K562 (cell line): ENCODE results near the gene TMEM147. TPM values are rescaled to one million over a fixed set of nuclear protein-coding genes. Genes with fewer than 3 reads are reported as not detected.

Experiments used
- CTBP1 ChIP-seq: fragments of 450-650 bp; IDR thresholded peaks from 2 replicates; pipeline ENCODE4 v1.6.1; 2016; ENCODE audit warnings: borderline replicate concordance
- FOXK1 ChIP-seq: sonication (generic); formaldehyde crosslinking; IDR thresholded peaks from 2 replicates; pipeline ENCODE4 v1.8.0; 2022; ENCODE audit warnings: missing genetic modification reagents, mild to moderate bottlenecking, borderline replicate concordance
- HMG20B ChIP-seq: fragments of 250-450 bp; sonication (Bioruptor Pico); IDR thresholded peaks from 2 replicates; pipeline ENCODE4 v1.5.0; 2021; ENCODE audit warnings: mild to moderate bottlenecking
- HNRNPK ChIP-seq: fragments of 200-400 bp; formaldehyde crosslinking; IDR thresholded peaks from one replicate; pipeline ENCODE4 v1.6.1; 2018; ENCODE audit warnings: mild to moderate bottlenecking, low read depth, low read length; ENCODE audit not compliant: poor library complexity, severe bottlenecking
- NCOA1 ChIP-seq: fragments of 450-650 bp; IDR thresholded peaks from 2 replicates; pipeline ENCODE4 v1.6.1; 2016; ENCODE audit warnings: low read depth
- NUFIP1 ChIP-seq: fragments of 450-650 bp; IDR thresholded peaks from 2 replicates; pipeline ENCODE4 v1.6.1; 2018; ENCODE audit not compliant: partially characterized antibody
- PHTF2 ChIP-seq: fragments of 250-450 bp; sonication (Bioruptor Pico); IDR thresholded peaks from 2 replicates; pipeline ENCODE4 v1.5.0; 2021; ENCODE audit warnings: mild to moderate bottlenecking
- RFX5 ChIP-seq: IDR thresholded peaks from 2 replicates; pipeline ENCODE4 v1.6.1; 2011; ENCODE audit warnings: low read depth, mild to moderate bottlenecking, improper control_type of control experiment, low read length
- SMC3 ChIP-seq: conservative IDR thresholded peaks from 2 replicates; pipeline ENCODE4 v1.6.1; 2011; ENCODE audit warnings: low read depth, low read length, improper control_type of control experiment; ENCODE audit not compliant: insufficient read depth
- TAF9B ChIP-seq: fragments of 450-650 bp; IDR thresholded peaks from 2 replicates; pipeline ENCODE4 v1.6.1; 2018; ENCODE audit warnings: mild to moderate bottlenecking; ENCODE audit not compliant: partially characterized antibody
- ZNF12 ChIP-seq: sonication (generic); formaldehyde crosslinking; IDR thresholded peaks from 2 replicates; pipeline ENCODE4 v1.4.0; 2020; ENCODE audit warnings: mild to moderate bottlenecking, missing genetic modification reagents
- ZNF395 ChIP-seq: fragments of 200-800 bp; sonication (Bioruptor generic); IDR thresholded peaks from 2 replicates; pipeline ENCODE4 v1.6.1; 2017; ENCODE audit warnings: missing genetic modification characterization, missing compliant biosample characterization
- ZNF696 ChIP-seq: fragments of 250-450 bp; sonication (Bioruptor Pico); conservative IDR thresholded peaks from 2 replicates; pipeline ENCODE4 v1.4.0; 2020; ENCODE audit warnings: mild to moderate bottlenecking, moderate library complexity
- polyA plus RNA-seq, 8 experiments: library from polyadenylated mRNA; depleted of rRNA in 4 of 8; stranded (reverse) in 5 of 8; unstranded in 3 of 8; fragments of >200 nt; fragmentation: Nextera tagmentation in 2 of 8; fragmentation: Illumina TruSeq in 1 of 8; extraction: Ambion mirVana in 2 of 8; extraction: Trizol in 1 of 8; gene quantifications; 2 replicates each; pipeline versions ENCODE4 v1.2.1 to v1.2.3, GENCODE V29; 2011 to 2014; ENCODE audit warnings: inconsistent platforms in 1 of 8, missing spikeins in 1 of 8
- total RNA-seq, 7 experiments: library from RNA; depleted of rRNA in 6 of 7; stranded (reverse); fragments of >200 nt in 6 of 7; fragmentation: Illumina TruSeq in 2 of 7; extraction: Trizol in 2 of 7; gene quantifications; 2 replicates each; pipeline versions ENCODE4 v1.2.1 to v1.2.3, GENCODE V29; 2011 to 2021; ENCODE audit warnings: low replicate concordance in 1 of 7
- TF ChIP-seq, protein P1 (sequence below), 2 experiments: fragments of 450-650 bp; formaldehyde crosslinking in 1 of 2; IDR thresholded peaks; 2 replicates each; pipeline versions ENCODE4 v1.4.0 to v1.6.1; 2014 to 2020; ENCODE audit warnings: mild to moderate bottlenecking in 2 of 2, borderline replicate concordance in 1 of 2, low read depth in 1 of 2
- TF ChIP-seq, protein P2 (sequence below): fragments of 450-650 bp; IDR thresholded peaks from 2 replicates; pipeline ENCODE4 v1.7.1; 2018; ENCODE audit warnings: mild to moderate bottlenecking, low read depth; ENCODE audit not compliant: partially characterized antibody

Gene TMEM147
- total and polyA plus RNA-seq, 9 of the 15 experiments (the other 6 are each of a cell fraction or from before 2014, with no cell fraction given): 73.8 to 194 (median 142) TPM

- TF ChIP-seq FOXK1 (CRISPR knock-in tag) (no peak), PHTF2 (CRISPR knock-in tag) (no peak), RFX5 (no peak), ZNF696 (CRISPR knock-in tag) (no peak), CTBP1 (no peak), NCOA1 (no peak), ZNF395 (no peak), SMC3 (peak; percentile 37; the same call in 1 of the 2 replicates), HMG20B (CRISPR knock-in tag) (no peak), NUFIP1 (no peak), TAF9B (no peak), HNRNPK (no peak), ZNF12 (CRISPR knock-in tag) (no peak)
- TF ChIP-seq, protein P1, sequence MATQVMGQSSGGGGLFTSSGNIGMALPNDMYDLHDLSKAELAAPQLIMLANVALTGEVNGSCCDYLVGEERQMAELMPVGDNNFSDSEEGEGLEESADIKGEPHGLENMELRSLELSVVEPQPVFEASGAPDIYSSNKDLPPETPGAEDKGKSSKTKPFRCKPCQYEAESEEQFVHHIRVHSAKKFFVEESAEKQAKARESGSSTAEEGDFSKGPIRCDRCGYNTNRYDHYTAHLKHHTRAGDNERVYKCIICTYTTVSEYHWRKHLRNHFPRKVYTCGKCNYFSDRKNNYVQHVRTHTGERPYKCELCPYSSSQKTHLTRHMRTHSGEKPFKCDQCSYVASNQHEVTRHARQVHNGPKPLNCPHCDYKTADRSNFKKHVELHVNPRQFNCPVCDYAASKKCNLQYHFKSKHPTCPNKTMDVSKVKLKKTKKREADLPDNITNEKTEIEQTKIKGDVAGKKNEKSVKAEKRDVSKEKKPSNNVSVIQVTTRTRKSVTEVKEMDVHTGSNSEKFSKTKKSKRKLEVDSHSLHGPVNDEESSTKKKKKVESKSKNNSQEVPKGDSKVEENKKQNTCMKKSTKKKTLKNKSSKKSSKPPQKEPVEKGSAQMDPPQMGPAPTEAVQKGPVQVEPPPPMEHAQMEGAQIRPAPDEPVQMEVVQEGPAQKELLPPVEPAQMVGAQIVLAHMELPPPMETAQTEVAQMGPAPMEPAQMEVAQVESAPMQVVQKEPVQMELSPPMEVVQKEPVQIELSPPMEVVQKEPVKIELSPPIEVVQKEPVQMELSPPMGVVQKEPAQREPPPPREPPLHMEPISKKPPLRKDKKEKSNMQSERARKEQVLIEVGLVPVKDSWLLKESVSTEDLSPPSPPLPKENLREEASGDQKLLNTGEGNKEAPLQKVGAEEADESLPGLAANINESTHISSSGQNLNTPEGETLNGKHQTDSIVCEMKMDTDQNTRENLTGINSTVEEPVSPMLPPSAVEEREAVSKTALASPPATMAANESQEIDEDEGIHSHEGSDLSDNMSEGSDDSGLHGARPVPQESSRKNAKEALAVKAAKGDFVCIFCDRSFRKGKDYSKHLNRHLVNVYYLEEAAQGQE (IDR thresholded peaks at IDR 0.05; ENCODE audit: borderline replicate concordance): peak; percentile 41; the same call in 1 of the 2 replicates
- TF ChIP-seq, protein P1 (CRISPR knock-in tag; IDR thresholded peaks at IDR 0.05; ENCODE audit: low read depth): no peak
- TF ChIP-seq, protein P2, sequence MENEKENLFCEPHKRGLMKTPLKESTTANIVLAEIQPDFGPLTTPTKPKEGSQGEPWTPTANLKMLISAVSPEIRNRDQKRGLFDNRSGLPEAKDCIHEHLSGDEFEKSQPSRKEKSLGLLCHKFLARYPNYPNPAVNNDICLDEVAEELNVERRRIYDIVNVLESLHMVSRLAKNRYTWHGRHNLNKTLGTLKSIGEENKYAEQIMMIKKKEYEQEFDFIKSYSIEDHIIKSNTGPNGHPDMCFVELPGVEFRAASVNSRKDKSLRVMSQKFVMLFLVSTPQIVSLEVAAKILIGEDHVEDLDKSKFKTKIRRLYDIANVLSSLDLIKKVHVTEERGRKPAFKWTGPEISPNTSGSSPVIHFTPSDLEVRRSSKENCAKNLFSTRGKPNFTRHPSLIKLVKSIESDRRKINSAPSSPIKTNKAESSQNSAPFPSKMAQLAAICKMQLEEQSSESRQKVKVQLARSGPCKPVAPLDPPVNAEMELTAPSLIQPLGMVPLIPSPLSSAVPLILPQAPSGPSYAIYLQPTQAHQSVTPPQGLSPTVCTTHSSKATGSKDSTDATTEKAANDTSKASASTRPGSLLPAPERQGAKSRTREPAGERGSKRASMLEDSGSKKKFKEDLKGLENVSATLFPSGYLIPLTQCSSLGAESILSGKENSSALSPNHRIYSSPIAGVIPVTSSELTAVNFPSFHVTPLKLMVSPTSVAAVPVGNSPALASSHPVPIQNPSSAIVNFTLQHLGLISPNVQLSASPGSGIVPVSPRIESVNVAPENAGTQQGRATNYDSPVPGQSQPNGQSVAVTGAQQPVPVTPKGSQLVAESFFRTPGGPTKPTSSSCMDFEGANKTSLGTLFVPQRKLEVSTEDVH: no peak
Measured at GRCh38 chr19:35555301-35556005, 10.0 kb downstream of the TMEM147 start (continued).
